Esophagus squamous epithelium (tissue), 5 donors: ENCODE results near the gene SLC24A3. TPM values are rescaled to one million over a fixed set of nuclear protein-coding genes. Genes with fewer than 3 reads are reported as not detected.

Experiments
- DNase-seq: peaks from one replicate; lab custom pipeline; 2025; lab: John Stamatoyannopoulos, UW
- H3K27ac ChIP-seq, 4 donors: fragments of 200-600 bp; sonication (generic); one replicate each; pipeline ENCODE4 v1.5.1; 2016 to 2019; ENCODE audit warnings: mild to moderate bottlenecking in 1 of 4
- H3K27me3 ChIP-seq, 4 donors: fragments of 200-600 bp; sonication (generic); 1 replicate in 3 of 4; 2 replicates in 1 of 4; pipeline versions ENCODE4 v1.5.1 to v1.6.0; 2017 to 2021; ENCODE audit warnings: antibody characterized with exemption in 1 of 4
- H3K36me3 ChIP-seq, 3 donors: fragments of 200-600 bp; sonication (generic); one replicate each; pipeline ENCODE4 v1.5.1; 2016 to 2019
- H3K4me1 ChIP-seq, 3 donors: fragments of 200-600 bp; sonication (generic); one replicate each; pipeline ENCODE4 v1.5.1; 2017 to 2019
- H3K4me3 ChIP-seq, 4 donors: fragments of 200-600 bp; sonication (generic); 1 replicate in 3 of 4; 2 replicates in 1 of 4; pipeline ENCODE4 v1.5.1; 2016 to 2019; ENCODE audit warnings: mild to moderate bottlenecking in 2 of 4, moderate library complexity in 1 of 4
- H3K9me3 ChIP-seq, 3 donors: fragments of 200-600 bp; sonication (generic); one replicate each; pipeline ENCODE4 v1.5.1; 2016 to 2019
- CTCF ChIP-seq, 6 experiments: fragments of 450-650 bp in 4 of 6; fragments of 200-600 bp in 2 of 6; sonication (generic) in 2 of 6; IDR thresholded peaks; one replicate each; pipeline ENCODE4 v1.5.1; 2016 to 2019; ENCODE audit warnings: antibody characterized with exemption in 6 of 6, mild to moderate bottlenecking in 4 of 6, moderate library complexity in 4 of 6
- POLR2A ChIP-seq, 4 donors: fragments of 450-650 bp; IDR thresholded peaks; one replicate each; pipeline ENCODE4 v1.6.1; 2017; ENCODE audit warnings: antibody characterized with exemption in 4 of 4, mild to moderate bottlenecking in 4 of 4, moderate library complexity in 3 of 4
- WGBS, 2 donors: methylation state at CpG; one replicate each; pipeline ENCODE4 v1.1.5; 2018; 5-methylcytosine and 5-hydroxymethylcytosine counted together
- intact Hi-C: fragments of 100-400 bp; cut with DNase I; formaldehyde crosslinking; loops from one replicate; pipeline ENCODE4 v1.15.0; 2022
- total RNA-seq, 4 donors: library from RNA; depleted of rRNA; stranded (reverse); fragments of >200 nt; gene quantifications; one replicate each; pipeline ENCODE4 v1.1.0, GENCODE V29; 2016
- donor health status: DM: yes; HTN: yes; CAD: no.

The SLC24A3 gene
- total RNA-seq, 4 donors from 2014 or later: 3.0 to 8.2 (median 6.1) TPM

GRCh38 chr20:19466206-19466928 is 253.9 kb downstream of the SLC24A3 start:
- Histone ChIP-seq H3K9me3 (no peaks in the 10 kb centered on the region), H3K4me3 (no peak overlapping the region), H3K27ac (no peak overlapping the region), H3K4me1 (no peaks in the 10 kb centered on the region), H3K27me3 (no peaks in the 10 kb centered on the region), H3K36me3 (no peaks in the 10 kb centered on the region)
- no peak for TF ChIP-seq CTCF (IDR thresholded peaks at IDR 0.05)
- TF ChIP-seq POLR2A (IDR thresholded peaks at IDR 0.05): no peak
- no peak for DNase-seq
- intact Hi-C loops: no loop called here
- WGBS, 2 donors: 77 to 87% methylated on average over 10 of the region's 10 CpGs

- H3K9me3 ChIP-seq: no peaks in the 10 kb centered on the region
- no peak overlapping the region for H3K27ac ChIP-seq
- TF ChIP-seq CTCF (IDR thresholded peaks at IDR 0.05): no peak
- TF ChIP-seq POLR2A (IDR thresholded peaks at IDR 0.05): no peak
- WGBS, 2 donors: 77 to 80% methylated on average over 8 of the region's 8 CpGs
- intact Hi-C loops: no loop called here
- no peaks in the 10 kb centered on the region for H3K27me3 ChIP-seq
- no peak for DNase-seq
- H3K4me3 ChIP-seq: no peak overlapping the region
- H3K4me1 ChIP-seq: no peaks in the 10 kb centered on the region
- no peaks in the 10 kb centered on the region for H3K36me3 ChIP-seq
Observed at GRCh38 chr20:19473216-19473921, 260.9 kb downstream of the SLC24A3 start.

- H3K4me3 ChIP-seq: no peak overlapping the region
- WGBS, 2 donors: 66 to 78% methylated on average over 6 of the region's 6 CpGs
- no peaks in the 10 kb centered on the region for H3K9me3 ChIP-seq
Observed at GRCh38 chr20:19473922-19474286, 261.5 kb downstream of the SLC24A3 start.

GRCh38 chr20:19478320-19478895 is 266.0 kb downstream of the SLC24A3 start:
- intact Hi-C loops: no loop called here
- no peaks in the 10 kb centered on the region for H3K9me3 ChIP-seq

More at GRCh38 chr20:19473922-19474286, 261.5 kb downstream of the SLC24A3 start:
- H3K4me1 ChIP-seq: no peaks in the 10 kb centered on the region
- H3K27ac ChIP-seq: no peak overlapping the region
- H3K27me3 ChIP-seq: no peaks in the 10 kb centered on the region
- intact Hi-C loops: no loop called here
- DNase-seq: no peak
- no peak for TF ChIP-seq POLR2A (IDR thresholded peaks at IDR 0.05)
- no peak for TF ChIP-seq CTCF (IDR thresholded peaks at IDR 0.05)
- H3K36me3 ChIP-seq: no peaks in the 10 kb centered on the region

More at GRCh38 chr20:19478320-19478895, 266.0 kb downstream of the SLC24A3 start:
- Histone ChIP-seq H3K36me3 (no peaks in the 10 kb centered on the region), H3K4me3 (no peak overlapping the region), H3K4me1 (no peaks in the 10 kb centered on the region), H3K27ac (no peak overlapping the region), H3K27me3 (no peaks in the 10 kb centered on the region)
- DNase-seq: no peak
- no peak for TF ChIP-seq POLR2A (IDR thresholded peaks at IDR 0.05)
- TF ChIP-seq CTCF (IDR thresholded peaks at IDR 0.05): no peak
- WGBS, 2 donors: 80 to 90% methylated on average over 5 of the region's 5 CpGs
